H1 (cell line): ENCODE results near the gene COL4A1. TPM values are rescaled to one million over a fixed set of nuclear protein-coding genes. Genes with fewer than 3 reads are reported as not detected.

ENCODE experiments used
- CTCF ChIA-PET: fragments of 300-600 bp; sonication (Branson Sonifier 250); formaldehyde crosslinking; loops from one replicate; lab custom pipeline; 2021; ENCODE audit not compliant: partially characterized antibody; lab: Charles Lee
- POLR2A ChIA-PET: fragments of 300-600 bp; sonication (Branson Sonifier 250); formaldehyde crosslinking; loops from one replicate; lab custom pipeline; 2021; ENCODE audit warnings: inconsistent platforms; ENCODE audit not compliant: partially characterized antibody; lab: Charles Lee
- DNase-seq, 2 experiments: peaks; one replicate each; pipeline versions ENCODE4 v3.0.0 to v3.0.0-alpha.2; 2010 to 2022; ENCODE audit warnings: low spot score in 2 of 2, low read depth in 1 of 2, mixed read lengths in 1 of 2
- FAIRE-seq: peaks from 2 replicates; lab custom pipeline; 2011; peaks lifted over from hg19 to GRCh38; lab: Jason Lieb, UNC
- H2AFZ ChIP-seq: 2 replicates; pipeline ENCODE4 v1.8.1; 2012; ENCODE audit warnings: low read length, inconsistent platforms
- H2AK5ac ChIP-seq: 2 replicates; pipeline ENCODE4 v1.6.1; 2013; ENCODE audit warnings: low read depth, low read length
- H2BK120ac ChIP-seq: replicated peaks from 2 replicates; pipeline ENCODE3; 2013; ENCODE audit warnings: low read depth, low read length, inconsistent platforms
- H2BK12ac ChIP-seq: 2 replicates; pipeline ENCODE4 v1.6.1; 2013; ENCODE audit warnings: low read depth, low read length
- H2BK15ac ChIP-seq: 2 replicates; pipeline ENCODE4 v1.6.1; 2013; ENCODE audit warnings: low read length
- H2BK20ac ChIP-seq: 2 replicates; pipeline ENCODE4 v1.6.1; 2013; ENCODE audit warnings: low read length
- H2BK5ac ChIP-seq: 2 replicates; pipeline ENCODE4 v1.6.1; 2013; ENCODE audit warnings: low read depth, low read length
- H3K14ac ChIP-seq: 2 replicates; pipeline ENCODE4 v1.6.1; 2013; ENCODE audit warnings: inconsistent platforms; ENCODE audit not compliant: insufficient read length
- H3K18ac ChIP-seq: 2 replicates; pipeline ENCODE4 v1.6.1; 2013; ENCODE audit warnings: low read length; ENCODE audit errors: extremely low read depth
- H3K23ac ChIP-seq: 2 replicates; pipeline ENCODE4 v1.6.1; 2013; ENCODE audit warnings: inconsistent platforms; ENCODE audit not compliant: insufficient read length
- H3K23me2 ChIP-seq: 2 replicates; pipeline ENCODE4 v1.6.1; 2013; ENCODE audit warnings: low read depth, low read length
- H3K27ac ChIP-seq: 2 replicates; pipeline ENCODE4 v1.6.1; 2011; ENCODE audit warnings: low read depth, low read length, inconsistent platforms
- H3K27me3 ChIP-seq, 4 experiments: replicated peaks in 1 of 4; 1 replicate in 1 of 4; 2 replicates in 3 of 4; pipeline versions ENCODE4 v1.6.1 to v1.8.1; 2011 to 2013; ENCODE audit warnings: low read length in 3 of 4, mild to moderate bottlenecking in 3 of 4, inconsistent platforms in 2 of 4, mixed read lengths in 2 of 4, moderate library complexity in 1 of 4; ENCODE audit not compliant: control insufficient read depth in 3 of 4, insufficient read depth in 3 of 4; ENCODE audit errors: extremely low read depth in 1 of 4
- H3K36me3 ChIP-seq, 4 experiments: 2 replicates each; pipeline versions ENCODE4 v1.6.1 to v1.8.1; 2011 to 2013; ENCODE audit warnings: mild to moderate bottlenecking in 4 of 4, low read length in 3 of 4, moderate library complexity in 2 of 4, control low read depth in 1 of 4, inconsistent platforms in 1 of 4; ENCODE audit not compliant: insufficient read depth in 4 of 4, control insufficient read depth in 2 of 4
- H3K4ac ChIP-seq: replicated peaks from 2 replicates; pipeline ENCODE3; 2013; ENCODE audit warnings: low read length, low read depth, mixed read lengths, inconsistent platforms; ENCODE audit not compliant: insufficient read length
- H3K4me1 ChIP-seq, 4 experiments: replicated peaks in 1 of 4; 1 replicate in 1 of 4; 2 replicates in 3 of 4; pipeline versions ENCODE4 v1.6.1 to v1.8.1; 2011 to 2013; ENCODE audit warnings: low read length in 3 of 4, inconsistent platforms in 2 of 4, mixed read lengths in 1 of 4; ENCODE audit not compliant: insufficient read depth in 4 of 4, control insufficient read depth in 3 of 4
- H3K4me2 ChIP-seq, 2 experiments: 2 replicates each; pipeline versions ENCODE4 v1.6.1 to v1.8.1; 2011 to 2013; ENCODE audit warnings: low read depth in 2 of 2, low read length in 2 of 2, control low read depth in 1 of 2, inconsistent platforms in 1 of 2, mild to moderate bottlenecking in 1 of 2; ENCODE audit not compliant: insufficient read depth in 1 of 2
- H3K4me3 ChIP-seq, 4 experiments: fragments of 200-600, 300-600 bp in 1 of 4; sonication (generic), shearing (Covaris generic), sonication (Bioruptor Twin) in 1 of 4; 2 replicates each; pipeline versions ENCODE4 v1.5.1 to v1.8.1; 2011 to 2016; ENCODE audit warnings: low read length in 4 of 4, low read depth in 3 of 4, control low read depth in 2 of 4, inconsistent platforms in 2 of 4, mild to moderate bottlenecking in 2 of 4, mixed read lengths in 1 of 4, moderate library complexity in 1 of 4; ENCODE audit not compliant: insufficient read depth in 2 of 4; ENCODE audit errors: extremely low read depth in 1 of 4
- H3K56ac ChIP-seq: replicated peaks from 2 replicates; pipeline ENCODE3; 2013; ENCODE audit warnings: low read depth, mild to moderate bottlenecking, mixed read lengths, low read length, inconsistent platforms; ENCODE audit not compliant: insufficient read length
- H3K79me1 ChIP-seq: 2 replicates; pipeline ENCODE4 v1.6.1; 2013; ENCODE audit warnings: low read depth, low read length, control low read depth
- H3K79me2 ChIP-seq, 2 experiments: 2 replicates each; pipeline versions ENCODE4 v1.6.1 to v1.8.1; 2012 to 2013; ENCODE audit warnings: low read length in 2 of 2, mild to moderate bottlenecking in 2 of 2, inconsistent platforms in 1 of 2; ENCODE audit not compliant: insufficient read depth in 2 of 2, control insufficient read depth in 1 of 2
- H3K9ac ChIP-seq, 4 experiments: replicated peaks in 1 of 4; 1 replicate in 1 of 4; 2 replicates in 3 of 4; pipeline versions ENCODE4 v1.6.1 to v1.8.1; 2011 to 2013; ENCODE audit warnings: low read depth in 3 of 4, low read length in 3 of 4, control low read depth in 2 of 4, mild to moderate bottlenecking in 2 of 4, moderate library complexity in 2 of 4, inconsistent platforms in 1 of 4; ENCODE audit errors: extremely low read depth in 1 of 4
- H3K9me3 ChIP-seq, 2 experiments: 2 replicates each; pipeline versions ENCODE4 v1.6.1 to v1.8.1; 2012 to 2013; ENCODE audit warnings: mild to moderate bottlenecking in 2 of 2, moderate library complexity in 2 of 2, control low read depth in 1 of 2, inconsistent platforms in 1 of 2, low read depth in 1 of 2, low read length in 1 of 2, mixed read lengths in 1 of 2; ENCODE audit not compliant: insufficient read depth in 2 of 2
- H4K20me1 ChIP-seq, 2 experiments: replicated peaks in 1 of 2; 2 replicates each; pipeline versions ENCODE3 to v1.8.1; 2011 to 2013; ENCODE audit warnings: inconsistent platforms in 2 of 2, low read length in 2 of 2, mild to moderate bottlenecking in 1 of 2; ENCODE audit not compliant: insufficient read depth in 2 of 2, control insufficient read depth in 1 of 2
- H4K5ac ChIP-seq: 2 replicates; pipeline ENCODE4 v1.6.1; 2013; ENCODE audit warnings: low read length, low read depth, mixed read lengths, inconsistent platforms; ENCODE audit not compliant: insufficient read length
- H4K8ac ChIP-seq: 2 replicates; pipeline ENCODE4 v1.8.0; 2013; ENCODE audit warnings: mild to moderate bottlenecking, moderate library complexity, low read length, inconsistent platforms; ENCODE audit not compliant: insufficient read depth; ENCODE audit errors: extremely low read depth
- H4K91ac ChIP-seq: replicated peaks from 2 replicates; pipeline ENCODE3; 2013; ENCODE audit warnings: low read length, mixed read lengths, inconsistent platforms; ENCODE audit not compliant: insufficient read length
- CBX5 ChIP-seq: fragments of 300-800, 300-1000 bp; sonication (generic); IDR thresholded peaks from 2 replicates; pipeline ENCODE4 v1.7.1; 2016; ENCODE audit warnings: antibody characterized with exemption, low read length, low read depth
- CBX8 ChIP-seq: fragments of 300-800, 300-1000 bp; sonication (generic); IDR thresholded peaks from 2 replicates; pipeline ENCODE4 v1.7.1; 2016; ENCODE audit warnings: low read depth, low read length, borderline replicate concordance
- CHD2 ChIP-seq: IDR thresholded peaks from 2 replicates; pipeline ENCODE4 v1.6.1; 2012; ENCODE audit warnings: low read length, improper control_type of control experiment
- CREB1 ChIP-seq: IDR thresholded peaks from 2 replicates; pipeline ENCODE4 v1.6.1; 2012; ENCODE audit warnings: inconsistent platforms
- FOSL1 ChIP-seq: IDR thresholded peaks from 2 replicates; pipeline ENCODE4 v1.6.1; 2011; ENCODE audit warnings: mild to moderate bottlenecking, low read depth, low read length, moderate library complexity; ENCODE audit not compliant: insufficient read depth
- KDM4A ChIP-seq: IDR thresholded peaks from one replicate; pipeline ENCODE4 v1.7.1; 2012; ENCODE audit warnings: low read depth, mild to moderate bottlenecking, moderate library complexity, low read length, inconsistent platforms; ENCODE audit not compliant: severe bottlenecking
- POLR2A ChIP-seq, 2 experiments: IDR thresholded peaks; 1 replicate in 1 of 2; 2 replicates in 1 of 2; pipeline ENCODE4 v1.6.1; 2011; ENCODE audit warnings: low read depth in 2 of 2, low read length in 2 of 2, mild to moderate bottlenecking in 2 of 2; ENCODE audit errors: control extremely low read depth in 1 of 2
- RBBP5 ChIP-seq: IDR thresholded peaks from 2 replicates; pipeline ENCODE4 v1.7.1; 2012; ENCODE audit warnings: low read depth, mild to moderate bottlenecking, inconsistent platforms, low read length, moderate library complexity, borderline replicate concordance
- SIRT6 ChIP-seq: IDR thresholded peaks from one replicate; pipeline ENCODE4 v1.7.1; 2012; ENCODE audit warnings: low read length, inconsistent platforms
- SP4 ChIP-seq: IDR thresholded peaks from 2 replicates; pipeline ENCODE4 v1.6.1; 2012; ENCODE audit warnings: low read length, inconsistent platforms
- SRF ChIP-seq: IDR thresholded peaks from 2 replicates; pipeline ENCODE4 v1.6.1; 2011; ENCODE audit warnings: mild to moderate bottlenecking, low read depth, low read length, moderate library complexity
- TAF7 ChIP-seq: optimal IDR thresholded peaks from 2 replicates; pipeline ENCODE3; 2011; ENCODE audit warnings: low read depth, mild to moderate bottlenecking, inconsistent platforms, low read length, moderate library complexity, borderline replicate concordance
- TEAD4 ChIP-seq: IDR thresholded peaks from 2 replicates; pipeline ENCODE4 v1.6.1; 2012; ENCODE audit warnings: low read depth, low read length, inconsistent platforms, mixed read lengths
- USF2 ChIP-seq: IDR thresholded peaks from 2 replicates; pipeline ENCODE4 v1.6.1; 2011; ENCODE audit warnings: low read length, improper control_type of control experiment
- WGBS, 2 experiments: shearing (Covaris generic) in 1 of 2; methylation state at CpG; one replicate each; pipeline versions ENCODE4 v1.1.6 to v1.1.7; 2013 to 2015; ENCODE audit warnings: low lambda C conversion rate in 2 of 2, mixed read lengths in 2 of 2, inconsistent platforms in 1 of 2, low coverage in 1 of 2, missing lambda C conversion rate in 1 of 2; ENCODE audit not compliant: insufficient replicate concordance in 2 of 2, insufficient coverage in 1 of 2, insufficient read length in 1 of 2; ENCODE audit errors: extremely low coverage in 1 of 2, missing lambda C conversion rate in 1 of 2; 5-methylcytosine and 5-hydroxymethylcytosine counted together
- polyA plus RNA-seq, 7 experiments: library from polyadenylated mRNA; depleted of rRNA in 3 of 7; stranded (reverse) in 5 of 7; unstranded in 2 of 7; fragments of >200 nt in 5 of 7; fragments of 200-250 nt in 2 of 7; gene quantifications; 1 replicate in 5 of 7; 2 replicates in 1 of 7; 4 replicates in 1 of 7; pipeline versions ENCODE4 v1.2.1 to v1.2.3, GENCODE V29; 2011 to 2013; ENCODE audit warnings: missing spikeins in 2 of 7, mixed read lengths in 2 of 7
- total RNA-seq: library from RNA; stranded (reverse); fragmentation: NEBNext Ultra II Directional; extraction: Animal tissue kit (Norgen Biotek cat#: 25700); gene quantifications from 2 replicates; pipeline ENCODE4 v1.2.1, GENCODE V29; 2021

Gene COL4A1
- total and polyA plus RNA-seq, 2 of the 8 experiments (the other 6 are each of a cell fraction or from before 2014, with no cell fraction given), result 30.7 to 82.0 TPM

- Histone ChIP-seq H3K4me2 (no peak overlapping the region), H2AFZ (no peak overlapping the region), H3K27me3 (no peaks in the 10 kb centered on the region), H4K8ac (no peak overlapping the region), H2BK12ac (no peak overlapping the region), H2BK5ac (no peak overlapping the region), H4K20me1 (peaks cover 1 to 7% of the 10 kb centered on the region in 2 experiments), H2BK20ac (no peak overlapping the region), H2BK120ac (no peak overlapping the region), H3K4ac (no peak overlapping the region), H3K14ac (no peak overlapping the region), H3K9ac (no peak overlapping the region), H3K79me1 (peaks cover under 1% of the 10 kb centered on the region), H3K4me1 (peaks cover 0 to 3% (median 2%) of the 10 kb centered on the region in 4 experiments; a peak in 1 of 7 replicates), H3K23ac (no peak overlapping the region), H2BK15ac (no peak overlapping the region), H2AK5ac (no peak overlapping the region), H3K9me3 (no peaks in the 10 kb centered on the region), H3K23me2 (no peaks in the 10 kb centered on the region), H4K5ac (no peak overlapping the region), H3K4me3 (no peak overlapping the region), H3K36me3 (no peaks in the 10 kb centered on the region; a peak in 2 of 8 replicates), H4K91ac (no peak overlapping the region), H3K56ac (no peak overlapping the region), H3K27ac (no peak overlapping the region), H3K79me2 (peaks cover 0 to 3% of the 10 kb centered on the region in 2 experiments; a peak in 2 of 4 replicates), H3K18ac (no peak overlapping the region)
- TF ChIP-seq KDM4A (no peak), CREB1 (no peak), CHD2 (no peak), TAF7 (no peak), POLR2A (IDR thresholded peaks at IDR 0.05; ENCODE audit: control extremely low read depth in 1 of 2, low read depth in 2 of 2, low read length in 2 of 2) (no peak), SIRT6 (no peak), RBBP5 (no peak), SRF (no peak), TEAD4 (no peak), CBX5 (no peak), SP4 (no peak), CBX8 (no peak), FOSL1 (no peak), USF2 (no peak)
- DNase-seq, result no peak
- WGBS, 2 experiments, result 97% methylated on average over 4 of the region's 4 CpGs; no CpG with 5 or more reads in 1 of the 2 experiments
- CTCF ChIA-PET, result interaction anchor here (0.6 to 1.3 kb wide), 5 partner anchors 9 to 84 kb away, joined by 3 to 4 read pairs (median 3); no protein-coding TSS in a partner anchor
- POLR2A ChIA-PET, result interaction anchor here (1.0 kb wide), 1 partner anchor 32 kb away, joined by 3 read pairs; no protein-coding TSS in a partner anchor
- no peak for FAIRE-seq
These were observed 27.3 kb downstream of the COL4A1 start for GRCh38 chr13:110279684-110280083.
